Endothelial cell of umbilical vein (primary cell): ENCODE results near the gene FAM216A. TPM values are rescaled to one million over a fixed set of nuclear protein-coding genes. Genes with fewer than 3 reads are reported as not detected.

ENCODE experiments used
- BruUV-seq: library from RNA; stranded (reverse); fragments of 400-500 nt; replicated peaks from 2 replicates; lab custom pipeline; 2021; lab: Mats Ljungman, UMichigan
- CTCF ChIA-PET: fragments of 300-600, 350-600 bp; sonication (Branson Sonifier 250); formaldehyde crosslinking; loops from one replicate; lab custom pipeline; 2021; ENCODE audit warnings: antibody characterized with exemption, inconsistent platforms; lab: Charles Lee
- POLR2A ChIA-PET: fragments of 300-600, 350-600 bp; sonication (Branson Sonifier 250); formaldehyde crosslinking; loops from one replicate; lab custom pipeline; 2021; ENCODE audit warnings: antibody characterized with exemption, inconsistent platforms; lab: Charles Lee
- DNase-seq: peaks from one replicate; pipeline ENCODE4 v3.0.0-alpha.2; 2011; ENCODE audit warnings: low read depth, low spot score
- FAIRE-seq: peaks from 2 replicates; lab custom pipeline; 2011; peaks lifted over from hg19 to GRCh38; lab: Jason Lieb, UNC
- H2AFZ ChIP-seq: 2 replicates; pipeline ENCODE4 v1.6.0; 2012; ENCODE audit warnings: low read depth, low read length, control low read depth, inconsistent platforms
- H3K27ac ChIP-seq: 2 replicates; pipeline ENCODE4 v1.5.1; 2011; ENCODE audit warnings: low read depth, mild to moderate bottlenecking, control low read depth, low read length, moderate library complexity; ENCODE audit not compliant: insufficient read depth
- H3K27me3 ChIP-seq, 2 experiments: 2 replicates each; pipeline versions ENCODE4 v1.6.0 to v1.6.1; 2011; ENCODE audit warnings: low read length in 2 of 2, mixed read lengths in 1 of 2; ENCODE audit not compliant: control insufficient read depth in 2 of 2, insufficient read depth in 2 of 2
- H3K36me3 ChIP-seq, 2 experiments: 2 replicates in 1 of 2; 3 replicates in 1 of 2; pipeline ENCODE4 v1.5.1; 2011; ENCODE audit warnings: low read length in 2 of 2, mild to moderate bottlenecking in 1 of 2, moderate library complexity in 1 of 2; ENCODE audit not compliant: control insufficient read depth in 2 of 2, insufficient read depth in 2 of 2; ENCODE audit errors: extremely low read depth in 1 of 2
- H3K4me1 ChIP-seq: 3 replicates; pipeline ENCODE4 v1.5.1; 2011; ENCODE audit warnings: mild to moderate bottlenecking, low read length; ENCODE audit not compliant: control insufficient read depth, insufficient read depth; ENCODE audit errors: extremely low read depth
- H3K4me2 ChIP-seq: 2 replicates; pipeline ENCODE4 v1.6.1; 2011; ENCODE audit warnings: low read length, control low read depth, mixed read lengths; ENCODE audit not compliant: insufficient read depth
- H3K4me3 ChIP-seq, 3 experiments: fragments of 200-600 bp in 1 of 3; sonication (generic), shearing (Covaris generic) in 1 of 3; replicated peaks in 1 of 3; 2 replicates each; pipeline ENCODE4 v1.5.1; 2011 to 2016; ENCODE audit warnings: control low read depth in 3 of 3, low read length in 3 of 3, mild to moderate bottlenecking in 2 of 3, inconsistent platforms in 1 of 3, low read depth in 1 of 3, moderate library complexity in 1 of 3; ENCODE audit not compliant: insufficient read depth in 1 of 3
- H3K79me2 ChIP-seq: 2 replicates; pipeline ENCODE4 v1.6.0; 2012; ENCODE audit warnings: low read length, inconsistent platforms; ENCODE audit not compliant: control insufficient read depth, insufficient read depth
- H3K9ac ChIP-seq: replicated peaks from 2 replicates; pipeline ENCODE3; 2011; ENCODE audit warnings: low read length, control low read depth; ENCODE audit not compliant: insufficient read depth; ENCODE audit errors: extremely low read depth
- H3K9me1 ChIP-seq: replicated peaks from 3 replicates; pipeline ENCODE4 v1.6.0; 2011; ENCODE audit warnings: mild to moderate bottlenecking, low read length; ENCODE audit not compliant: control insufficient read depth, insufficient read depth; ENCODE audit errors: extremely low read depth
- H3K9me3 ChIP-seq: replicated peaks from 2 replicates; pipeline ENCODE4 v1.5.1; 2012; ENCODE audit warnings: low read length, inconsistent platforms; ENCODE audit not compliant: control insufficient read depth, insufficient read depth
- H4K20me1 ChIP-seq: replicated peaks from 2 replicates; pipeline ENCODE3; 2011; ENCODE audit warnings: mild to moderate bottlenecking, low read length; ENCODE audit not compliant: control insufficient read depth, insufficient read depth; ENCODE audit errors: extremely low read depth
- CTCF ChIP-seq, 2 donors: IDR thresholded peaks; 1 replicate in 1 of 2; 2 replicates in 1 of 2; pipeline ENCODE4 v1.5.1; 2011; ENCODE audit warnings: low read length in 2 of 2, mild to moderate bottlenecking in 2 of 2, moderate library complexity in 2 of 2, control low read depth in 1 of 2, inconsistent platforms in 1 of 2, low read depth in 1 of 2; ENCODE audit not compliant: insufficient read depth in 1 of 2; ENCODE audit errors: extremely low read depth in 1 of 2
- EZH2 ChIP-seq: IDR thresholded peaks from 2 replicates; pipeline ENCODE4 v1.6.1; 2012; ENCODE audit warnings: borderline replicate concordance, low read depth, mild to moderate bottlenecking, moderate library complexity, low read length, inconsistent platforms; ENCODE audit not compliant: severe bottlenecking
- FOS ChIP-seq: IDR thresholded peaks from 2 replicates; pipeline ENCODE4 v1.6.1; 2011; ENCODE audit warnings: mild to moderate bottlenecking, low read length, moderate library complexity, borderline replicate concordance; ENCODE audit not compliant: insufficient read depth
- GATA2 ChIP-seq: IDR thresholded peaks from 2 replicates; pipeline ENCODE4 v1.7.0; 2011; ENCODE audit warnings: low read depth, mild to moderate bottlenecking, moderate library complexity, mixed read lengths, low read length; ENCODE audit not compliant: insufficient read length, insufficient read depth
- JUN ChIP-seq: IDR thresholded peaks from 2 replicates; pipeline ENCODE4 v1.6.1; 2011; ENCODE audit warnings: borderline replicate concordance, low read depth; ENCODE audit not compliant: insufficient read length, insufficient read depth
- MAX ChIP-seq: IDR thresholded peaks from 2 replicates; pipeline ENCODE4 v1.6.1; 2011; ENCODE audit not compliant: insufficient read depth, insufficient read length
- MYC ChIP-seq: IDR thresholded peaks from one replicate; pipeline ENCODE4 v1.6.1; 2011; ENCODE audit warnings: mild to moderate bottlenecking, low read depth, low read length
- POLR2A ChIP-seq: IDR thresholded peaks from 2 replicates; pipeline ENCODE4 v1.6.1; 2012; ENCODE audit warnings: low read depth, mild to moderate bottlenecking, control low read depth, low read length
- POLR2AphosphoS5 ChIP-seq: IDR thresholded peaks from 2 replicates; pipeline ENCODE4 v1.6.1; 2012; ENCODE audit warnings: low read depth, mild to moderate bottlenecking, control low read depth, low read length, moderate library complexity; ENCODE audit not compliant: insufficient read depth
- dilution Hi-C: fragments of 300-500 bp; cut with MboI; formaldehyde crosslinking; loops from one replicate; pipeline ENCODE4 v1.15.0; 2019; ENCODE audit warnings: low sequenced_read_pairs; ENCODE audit not compliant: extremely low pct_ligation_motif_present
- intact Hi-C: fragments of 100-400 bp; cut with micrococcal nuclease; formaldehyde crosslinking; loops from one replicate; pipeline ENCODE4 v1.10.0; 2022
- polyA plus RNA-seq, 4 experiments: library from polyadenylated mRNA; depleted of rRNA in 3 of 4; stranded (reverse) in 3 of 4; unstranded in 1 of 4; fragments of >200 nt; gene quantifications; 2 replicates each; pipeline versions ENCODE4 v1.2.1 to v1.2.3, GENCODE V29; 2011 to 2012; ENCODE audit warnings: missing spikeins in 1 of 4
- total RNA-seq: library from RNA; stranded (reverse); gene quantifications from 2 replicates; pipeline ENCODE4 v1.2.3, GENCODE V29; 2021

FAM216A gene
- total and polyA plus RNA-seq, 2 donors (not counting 3 experiments of a cell fraction or from before 2014, with no cell fraction given) = 11.6 to 11.7 TPM

GRCh38 chr12:110449799-110450497, 18.7 kb upstream of the FAM216A start, which contains the start of gene ARPC3:
Gene ARPC3, minus strand, starts transcription at chr12:110450337. Its CDS starts 77 bp downstream, at chr12:110450260.
- peak within 1 kb of the TSS; percentile 44 for H3K4me2 ChIP-seq
- FAIRE-seq (peak; percentile 95), DNase-seq (peak; percentile 92)
- peak within 1 kb of the TSS; percentile 94 for H3K9ac ChIP-seq
- peaks cover 5% of the 10 kb centered on the region for H3K4me1 ChIP-seq
- H3K27me3 ChIP-seq = no peaks in the 10 kb centered on the region
- CTCF ChIA-PET = interaction anchor here (0.6 to 3.5 kb wide), 32 partner anchors 9 to 848 kb away, joined by 3 to 101 read pairs (median 4); partner anchors contain the start of genes FAM216A, GPN3 and TCTN1
- H2AFZ ChIP-seq = peak within 1 kb of the TSS; percentile 81
- intact Hi-C loops (loop anchor here (1.0 to 5.0 kb wide), 8 partner anchors 18 to 437 kb away; partner anchors contain the start of genes FAM216A, GPN3, PPP1CC and RAD9B), dilution Hi-C loops (no loop called here)
- H3K36me3 ChIP-seq = no peaks in the 10 kb centered on the region
- no peaks in the 10 kb centered on the region for H3K9me3 ChIP-seq
- peak within 1 kb of the TSS; percentile 59 to 85 (median 83) for H3K4me3 ChIP-seq
- POLR2A ChIA-PET = interaction anchor here (0.7 to 1.9 kb wide), 2 partner anchors 18 kb away, joined by 3 to 16 read pairs; partner anchors contain the start of genes FAM216A and GPN3
- H4K20me1 ChIP-seq = no peaks in the 10 kb centered on the region
- no peaks in the 10 kb centered on the region for H3K9me1 ChIP-seq
- peak within 1 kb of the TSS; percentile 89 for H3K27ac ChIP-seq
- H3K79me2 ChIP-seq = peaks cover 41% of the 10 kb centered on the region
- TSS peak; percentile 46 for BruUV-seq
- TF ChIP-seq POLR2AphosphoS5 (peak; percentile 94), EZH2 (no peak), CTCF (IDR thresholded peaks at IDR 0.05; ENCODE audit: extremely low read depth in 1 of 2, insufficient read depth in 1 of 2, low read depth in 1 of 2, low read length in 2 of 2) (peak; percentile 87 to 89), MYC (peak; percentile 32), POLR2A (peak; percentile 86), JUN (no peak), MAX (no peak), FOS (no peak), GATA2 (no peak)
